HepG2 (cell line): ENCODE measurements around the gene ZNF174. TPM values are rescaled to one million over a fixed set of nuclear protein-coding genes. Genes with fewer than 3 reads are reported as not detected.
A peak's percentile ranks its signal among the peaks of the same experiment; 100 is the strongest.

ENCODE experiments used
- ATAC-seq: fragments of 200-7000 bp; cut with Tn5 transposase; 3 replicates; pipeline ENCODE4 v1.9.1; 2020; ENCODE audit warnings: mild to moderate bottlenecking, moderate library complexity
- BruUV-seq: library from RNA; stranded (reverse); fragments of 400-500 nt; replicated peaks from 2 replicates; lab custom pipeline; 2021; lab: Mats Ljungman, UMichigan
- CTCF ChIA-PET: fragments of 300-600 bp; formaldehyde crosslinking; extraction: SDS; loops from one replicate; lab custom pipeline; 2021; ENCODE audit warnings: low total read pairs, inconsistent platforms, low intra/inter-chr PET ratio; lab: Yijun Ruan, JAX
- POLR2A ChIA-PET: fragments of 350-600 bp; sonication (Branson Sonifier 250); formaldehyde crosslinking; loops from one replicate; lab custom pipeline; 2020; ENCODE audit warnings: antibody characterized with exemption, inconsistent platforms; lab: Yijun Ruan, JAX
- DNase-seq: peaks from one replicate; pipeline ENCODE4 v3.0.0-alpha.2; 2015; ENCODE audit warnings: low spot score
- FAIRE-seq: peaks from 3 replicates; lab custom pipeline; 2011; peaks lifted over from hg19 to GRCh38; lab: Jason Lieb, UNC
- H2AFZ ChIP-seq: one replicate; pipeline ENCODE4 v1.6.1; 2011; ENCODE audit warnings: low read length, inconsistent platforms
- H3K27ac ChIP-seq: fragments of 300-600 bp; 3 replicates; pipeline ENCODE4 v1.8.0; 2011; ENCODE audit warnings: mixed run types, mild to moderate bottlenecking, mixed read lengths, low read length, inconsistent platforms; ENCODE audit not compliant: insufficient read depth; ENCODE audit errors: extremely low read length
- H3K27me3 ChIP-seq, 2 experiments: fragments of 200-600 bp in 1 of 2; 2 replicates in 1 of 2; 3 replicates in 1 of 2; pipeline versions ENCODE4 v1.6.0 to v1.8.0; 2011; ENCODE audit warnings: low read length in 2 of 2, mild to moderate bottlenecking in 2 of 2, moderate library complexity in 2 of 2, inconsistent platforms in 1 of 2; ENCODE audit not compliant: insufficient read depth in 2 of 2, control insufficient read depth in 1 of 2
- H3K36me3 ChIP-seq, 2 experiments: fragments of 200-600 bp in 1 of 2; replicated peaks in 1 of 2; 2 replicates in 1 of 2; 3 replicates in 1 of 2; pipeline versions ENCODE4 v1.5.1 to v1.8.0; 2011; ENCODE audit warnings: low read length in 2 of 2, inconsistent platforms in 1 of 2; ENCODE audit not compliant: insufficient read depth in 2 of 2, control insufficient read depth in 1 of 2
- H3K4me1 ChIP-seq: 2 replicates; pipeline ENCODE4 v1.5.1; 2012; ENCODE audit warnings: low read length, inconsistent platforms; ENCODE audit not compliant: insufficient read depth
- H3K4me2 ChIP-seq: 2 replicates; pipeline ENCODE4 v1.6.0; 2011; ENCODE audit warnings: low read depth, low read length, inconsistent platforms
- H3K4me3 ChIP-seq, 3 experiments: fragments of 200-600 bp in 1 of 3; sonication (generic), shearing (Covaris generic) in 1 of 3; replicated peaks in 1 of 3; 2 replicates each; pipeline ENCODE4 v1.5.1; 2011 to 2016; ENCODE audit warnings: low read length in 3 of 3, inconsistent platforms in 2 of 3, low read depth in 2 of 3, mild to moderate bottlenecking in 2 of 3, control low read depth in 1 of 3, mixed read lengths in 1 of 3; ENCODE audit not compliant: insufficient read depth in 1 of 3
- H3K79me2 ChIP-seq: one replicate; pipeline ENCODE4 v1.6.1; 2011; ENCODE audit warnings: low read length, inconsistent platforms; ENCODE audit not compliant: insufficient read depth
- H3K9ac ChIP-seq: 2 replicates; pipeline ENCODE4 v1.6.0; 2011; ENCODE audit warnings: mild to moderate bottlenecking, low read depth, low read length, inconsistent platforms; ENCODE audit not compliant: insufficient read depth
- H3K9me3 ChIP-seq: 2 replicates; pipeline ENCODE4 v1.5.1; 2012; ENCODE audit warnings: mild to moderate bottlenecking, low read length
- H4K20me1 ChIP-seq: 2 replicates; pipeline ENCODE4 v1.6.0; 2011; ENCODE audit warnings: inconsistent platforms, mild to moderate bottlenecking, low read length, moderate library complexity; ENCODE audit not compliant: insufficient read depth
- CBFB ChIP-seq: sonication (generic); formaldehyde crosslinking; IDR thresholded peaks from 2 replicates; pipeline ENCODE4 v1.4.0; 2020; ENCODE audit warnings: missing genetic modification reagents
- CHCHD3 ChIP-seq: sonication (generic); formaldehyde crosslinking; IDR thresholded peaks from 2 replicates; pipeline ENCODE4 v1.8.0; 2022; ENCODE audit warnings: mild to moderate bottlenecking, missing genetic modification reagents, moderate library complexity
- EEA1 ChIP-seq: sonication (generic); formaldehyde crosslinking; IDR thresholded peaks from 2 replicates; pipeline ENCODE4 v1.5.1; 2020; ENCODE audit warnings: mild to moderate bottlenecking, missing genetic modification reagents, borderline replicate concordance
- ESRRA ChIP-seq: sonication (generic); formaldehyde crosslinking; IDR thresholded peaks from 2 replicates; pipeline ENCODE4 v1.5.1; 2020; ENCODE audit warnings: mild to moderate bottlenecking, low read depth, missing genetic modification reagents
- HNRNPLL ChIP-seq: fragments of 200-400 bp; formaldehyde crosslinking; IDR thresholded peaks from 2 replicates; pipeline ENCODE4 v1.6.1; 2017; ENCODE audit warnings: mild to moderate bottlenecking, low read depth, low read length; ENCODE audit not compliant: poor library complexity, severe bottlenecking
- MXD4 ChIP-seq: IDR thresholded peaks from 2 replicates; pipeline ENCODE4 v1.6.1; 2016; ENCODE audit warnings: mild to moderate bottlenecking, missing biosample characterization, missing genetic modification reagents
- NFE2L2 ChIP-seq: fragments of 150-350 bp; IDR thresholded peaks from 2 replicates; pipeline ENCODE4 v1.6.1; 2014; ENCODE audit warnings: low read length
- RNF219 ChIP-seq: sonication (generic); formaldehyde crosslinking; IDR thresholded peaks from 2 replicates; pipeline ENCODE4 v1.5.0; 2020; ENCODE audit warnings: mild to moderate bottlenecking, missing genetic modification reagents
- SIN3A ChIP-seq: IDR thresholded peaks from 2 replicates; pipeline ENCODE4 v1.6.1; 2011; ENCODE audit warnings: low read depth, mild to moderate bottlenecking, control low read depth, low read length, borderline replicate concordance
- SIN3B ChIP-seq: fragments of 150-350 bp; IDR thresholded peaks from 2 replicates; pipeline ENCODE4 v1.6.1; 2014; ENCODE audit warnings: low read length
- SMAD3 ChIP-seq: sonication (generic); formaldehyde crosslinking; IDR thresholded peaks from 2 replicates; pipeline ENCODE4 v1.4.0; 2020; ENCODE audit warnings: missing genetic modification reagents
- SNAI1 ChIP-seq: sonication (generic); formaldehyde crosslinking; IDR thresholded peaks from 2 replicates; pipeline ENCODE4 v1.5.0; 2020; ENCODE audit warnings: mild to moderate bottlenecking, missing genetic modification reagents, borderline replicate concordance
- SRF ChIP-seq: IDR thresholded peaks from 2 replicates; pipeline ENCODE4 v1.6.1; 2011; ENCODE audit warnings: mild to moderate bottlenecking, low read depth, low read length, moderate library complexity
- SSRP1 ChIP-seq: IDR thresholded peaks from 2 replicates; pipeline ENCODE4 v1.6.1; 2016; ENCODE audit warnings: control low read depth
- ZNF10 ChIP-seq: sonication (generic); formaldehyde crosslinking; IDR thresholded peaks from 2 replicates; pipeline ENCODE4 v1.4.0; 2020; ENCODE audit warnings: mild to moderate bottlenecking, low read depth, missing genetic modification reagents, borderline replicate concordance
- ZNF510 ChIP-seq: sonication (generic); formaldehyde crosslinking; IDR thresholded peaks from 2 replicates; pipeline ENCODE4 v1.4.0; 2020; ENCODE audit warnings: low read depth, mild to moderate bottlenecking, missing genetic modification reagents
- ZNF616 ChIP-seq: sonication (generic); formaldehyde crosslinking; IDR thresholded peaks from 2 replicates; pipeline ENCODE4 v1.5.0; 2020; ENCODE audit warnings: low read depth, mild to moderate bottlenecking, missing genetic modification reagents
- ZNF850 ChIP-seq: sonication (generic); formaldehyde crosslinking; conservative IDR thresholded peaks from 2 replicates; pipeline ENCODE4 v1.9.0; 2021; ENCODE audit warnings: mild to moderate bottlenecking, missing genetic modification reagents
- ZNF883 ChIP-seq: sonication (generic); formaldehyde crosslinking; IDR thresholded peaks from 2 replicates; pipeline ENCODE4 v1.5.1; 2020; ENCODE audit warnings: mild to moderate bottlenecking, missing genetic modification reagents; ENCODE audit errors: not compliant biosample characterization
- WGBS: methylation state at CpG from one replicate; pipeline ENCODE4 v1.1.6; 2017; ENCODE audit warnings: low lambda C conversion rate; 5-methylcytosine and 5-hydroxymethylcytosine counted together
- in situ Hi-C: cut with HindIII; loops from 2 replicates; pipeline ENCODE4 v1.10.0; 2017; ENCODE audit warnings: low pct_unique_long_range_greater_than_20kb; ENCODE audit not compliant: extremely low pct_ligation_motif_present
- intact Hi-C: fragments of 100-400 bp; cut with micrococcal nuclease; formaldehyde crosslinking; loops from one replicate; pipeline ENCODE4 v1.10.0; 2022; ENCODE audit not compliant: unreplicated experiment
- polyA plus RNA-seq, 8 experiments: library from polyadenylated mRNA; depleted of rRNA in 3 of 8; stranded (reverse) in 7 of 8; unstranded in 1 of 8; fragments of >200 nt; fragmentation: Illumina TruSeq in 4 of 8; extraction: Trizol in 4 of 8; gene quantifications; 2 replicates each; pipeline versions ENCODE4 v1.2.1 to v1.2.3, GENCODE V29; 2011 to 2016; ENCODE audit warnings: low read depth in 4 of 8, missing spikeins in 1 of 8, mixed read lengths in 1 of 8; ENCODE audit not compliant: insufficient read depth in 1 of 8
- total RNA-seq, 5 experiments: library from RNA; depleted of rRNA; stranded (reverse); fragments of >200 nt; fragmentation: Illumina TruSeq; extraction: Trizol; gene quantifications; 2 replicates each; pipeline ENCODE4 v1.2.3, GENCODE V29; 2016; ENCODE audit warnings: low read depth in 1 of 5

ZNF174 gene
- total and polyA plus RNA-seq, 2 of the 13 experiments (the other 11 are each of a cell fraction or from before 2014, with no cell fraction given): 8.3 to 10.6 TPM

DNA sequence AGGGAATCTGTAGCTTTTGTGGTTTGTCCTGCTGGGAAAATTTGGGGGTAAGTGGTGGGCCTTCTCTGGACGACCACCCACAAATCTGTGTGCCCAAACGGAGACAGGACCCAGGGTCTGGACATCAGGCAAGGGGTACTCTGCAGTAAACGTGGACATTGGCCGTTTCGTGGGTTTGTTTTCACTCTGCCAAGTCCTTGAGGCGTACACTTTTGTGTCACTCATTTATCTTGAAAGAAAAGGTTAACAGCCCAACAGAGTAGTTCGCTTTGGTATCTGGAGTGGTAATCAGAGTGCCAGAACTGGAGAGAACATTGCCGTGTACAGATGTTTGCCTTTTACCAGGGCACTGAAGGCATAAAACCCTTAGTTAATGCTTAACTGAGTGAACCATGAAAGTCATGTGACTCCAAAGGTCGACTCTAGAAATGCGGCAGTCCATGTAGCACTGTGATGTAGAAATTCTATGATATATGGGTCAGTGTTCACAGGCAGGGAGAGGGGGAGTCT lies 57.9 kb downstream of the ZNF174 start:
- Histone ChIP-seq H3K27ac (peak overlapping the region; percentile 91), H3K4me2 (peak overlapping the region; percentile 91), H3K4me1 (peaks cover 66% of the 10 kb centered on the region), H3K9me3 (no peaks in the 10 kb centered on the region), H3K36me3 (no peaks in the 10 kb centered on the region; a peak in 1 of 5 replicates), H2AFZ (no peak overlapping the region), H3K27me3 (no peaks in the 10 kb centered on the region; a peak in 1 of 5 replicates), H3K4me3 (peak overlapping the region; percentile 74 to 93 (median 92)), H3K79me2 (peaks cover 56% of the 10 kb centered on the region), H4K20me1 (peaks cover 41% of the 10 kb centered on the region), H3K9ac (peak overlapping the region; percentile 86)
- in situ Hi-C loops (no loop called here), intact Hi-C loops (loop anchor here (1.0 to 5.0 kb wide), 4 partner anchors 16 to 58 kb away; partner anchors contain the start of genes NAA60, ZNF174, ZNF597 and ZSCAN32)
- DNase-seq (peak; percentile 94), FAIRE-seq (peak; percentile 90), ATAC-seq (peak; percentile 83)
- BruUV-seq: no TSS peak
- ChIA-PET CTCF (no interaction called here), POLR2A (interaction anchor here (1.0 to 2.8 kb wide), 2 partner anchors 16 to 42 kb away, joined by 3 to 46 read pairs; partner anchors contain the start of genes NAA60 and ZNF597)
- WGBS: 2% methylated on average over 9 of the region's 10 CpGs
- TF ChIP-seq ESRRA (CRISPR knock-in tag) (peak; percentile 33; the same call in 1 of the 2 replicates), ZNF510 (CRISPR knock-in tag) (no peak), ZNF10 (no peak), HNRNPLL (no peak), SSRP1 (CRISPR knock-in tag) (peak; percentile 87), SRF (no peak), ZNF850 (no peak), MXD4 (no peak; the same call in 1 of the 2 replicates), NFE2L2 (no peak), ZNF616 (CRISPR knock-in tag) (no peak; the same call in 1 of the 2 replicates), RNF219 (no peak), SIN3A (peak; percentile 78; the same call in 1 of the 2 replicates), ZNF883 (CRISPR knock-in tag) (no peak), CBFB (no peak), EEA1 (CRISPR knock-in tag) (no peak), SIN3B (no peak), CHCHD3 (CRISPR knock-in tag) (no peak), SMAD3 (CRISPR knock-in tag) (no peak), SNAI1 (CRISPR knock-in tag) (no peak)
